Left renal pelvis (tissue), 4 donors: ENCODE data around the gene SPESP1. TPM values are rescaled to one million over a fixed set of nuclear protein-coding genes. Genes with fewer than 3 reads are reported as not detected.
A peak's percentile ranks its signal among the peaks of the same experiment; 100 is the strongest.

ENCODE experiments used
- DNase-seq, 4 donors: peaks; one replicate each; pipeline ENCODE4 v3.0.0-alpha.2; 2013; ENCODE audit warnings: low read depth in 4 of 4, low spot score in 3 of 4
- polyA plus RNA-seq, 4 donors: library from polyadenylated mRNA; unstranded; fragments of 120-200 nt; gene quantifications; one replicate each; pipeline ENCODE4 v1.2.1, GENCODE V29; 2013; ENCODE audit not compliant: insufficient read length in 4 of 4

SPESP1 gene
- 1 to 10 TPM; 5.6 to 7.7 (median 7.1) TPM for polyA plus RNA-seq

DNA sequence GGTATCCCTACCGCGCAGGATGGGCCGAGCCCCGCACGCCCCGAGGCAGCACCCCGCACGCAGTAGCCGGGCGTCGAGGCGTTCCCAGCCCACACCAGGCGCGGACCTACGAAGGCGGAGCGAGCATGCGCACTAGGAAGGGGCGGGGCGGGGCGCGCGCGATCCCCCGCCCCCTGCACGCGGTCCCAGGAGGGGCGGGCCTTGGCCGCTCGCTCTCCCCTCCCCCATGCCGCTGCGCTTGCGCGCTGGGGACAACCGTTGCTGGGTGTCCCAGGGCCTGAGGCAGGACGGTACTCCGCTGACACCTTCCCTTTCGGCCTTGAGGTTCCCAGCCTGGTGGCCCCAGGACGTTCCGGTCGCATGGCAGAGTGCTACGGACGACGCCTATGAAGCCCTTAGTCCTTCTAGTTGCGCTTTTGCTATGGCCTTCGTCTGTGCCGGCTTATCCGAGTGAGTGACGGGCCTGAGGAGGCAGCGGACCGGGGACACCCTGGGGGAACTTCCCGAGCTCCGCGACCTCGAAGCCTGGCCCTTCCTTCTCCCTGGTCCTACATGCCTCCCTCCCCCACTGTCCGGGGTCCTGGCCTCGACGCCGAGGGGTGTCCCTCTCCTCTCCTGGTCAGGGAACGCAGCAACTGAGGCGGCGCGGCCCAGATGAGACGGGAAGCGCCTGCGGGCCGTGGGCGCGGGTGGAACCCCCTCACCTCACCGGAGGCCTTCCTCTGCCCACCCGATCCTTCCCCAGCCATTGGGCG lies at the start of gene SPESP1:
Gene SPESP1, plus strand, starts transcription at position 258 of the 755 bp plus-strand sequence. Its CDS starts 129 bp downstream, at position 387.
- peak; percentile 41 to 48 (median 46) for DNase-seq

GRCh38 chr15:68885070-68885469 lies 45.3 kb upstream of the SPESP1 start:
- DNase-seq = no peak

DNA sequence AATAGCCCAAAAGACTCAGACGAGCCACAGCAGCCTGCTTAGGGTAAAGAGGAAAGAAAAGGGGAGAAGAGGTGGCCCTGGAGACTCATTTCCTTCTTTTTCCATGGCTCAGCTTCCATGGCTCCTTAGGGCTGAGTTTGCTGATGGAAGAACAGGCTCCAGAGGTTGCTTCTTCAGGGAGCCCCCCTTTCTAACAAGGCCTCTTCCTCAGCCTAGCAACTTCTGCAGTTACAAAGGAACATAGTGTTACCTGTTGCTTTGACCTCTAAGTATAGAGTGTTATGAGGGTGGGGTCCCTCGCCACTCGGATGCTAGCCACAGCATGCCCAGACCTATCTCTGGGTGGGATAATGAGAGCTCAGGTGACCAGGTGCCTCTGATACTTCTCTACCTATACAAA lies 43.2 kb upstream of the SPESP1 start:
- no peak for DNase-seq

- DNase-seq = no peak
Measured at GRCh38 chr15:68887819-68888218, 42.5 kb upstream of the SPESP1 start.

- no peak for DNase-seq
Measured at GRCh38 chr15:68888419-68888818, 41.9 kb upstream of the SPESP1 start.

GRCh38 chr15:68894208-68894607 lies 36.1 kb upstream of the SPESP1 start:
- no peak for DNase-seq

GRCh38 chr15:68896178-68896577 lies 34.1 kb upstream of the SPESP1 start:
- DNase-seq = no peak

GRCh38 chr15:68897016-68897415 lies 33.3 kb upstream of the SPESP1 start:
- DNase-seq = no peak

DNA sequence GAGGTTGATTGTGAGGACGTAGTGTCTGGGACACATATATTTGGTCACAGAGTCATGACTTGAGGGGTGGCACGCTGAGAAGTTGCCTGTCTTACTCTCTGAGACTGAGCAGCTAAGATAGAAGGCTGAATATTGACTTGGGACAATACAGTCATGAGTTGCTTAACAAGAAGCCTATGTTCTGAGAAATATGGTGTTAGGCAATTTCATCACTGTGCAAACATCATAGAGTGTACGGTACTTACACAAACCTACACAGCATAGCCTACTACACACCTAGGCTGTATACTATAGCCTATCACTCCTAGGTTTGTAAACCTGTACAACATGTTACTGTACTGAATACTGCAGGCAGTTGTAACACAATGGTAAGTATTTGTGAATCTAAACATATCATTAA lies 30.3 kb upstream of the SPESP1 start:
- no peak for DNase-seq

DNA sequence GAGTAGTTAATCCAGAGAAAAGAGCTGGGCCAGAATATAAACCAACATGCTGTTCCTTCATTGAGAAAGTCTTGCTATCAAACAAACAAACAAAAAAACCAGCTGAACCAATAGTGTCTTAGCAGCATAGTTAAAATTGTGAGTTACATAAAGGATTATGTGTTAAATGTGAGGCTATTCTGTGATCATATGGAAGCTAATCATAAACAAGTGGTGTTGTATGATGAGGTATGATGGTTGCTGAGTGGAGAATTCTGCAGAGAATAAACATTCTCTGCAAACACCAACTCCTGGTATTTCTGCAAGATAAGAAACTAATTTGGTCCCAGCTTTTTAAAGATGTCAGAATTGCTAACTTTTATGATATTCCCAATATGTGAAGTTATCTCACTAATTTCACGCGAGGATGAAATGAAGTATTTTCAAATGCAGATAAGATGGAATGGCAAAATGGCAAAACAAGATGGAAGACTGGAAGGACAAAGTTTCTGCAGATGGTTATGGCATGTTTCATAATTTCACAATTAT lies 22.9 kb upstream of the SPESP1 start:
- DNase-seq = no peak

GRCh38 chr15:68909601-68910100 lies 20.7 kb upstream of the SPESP1 start:
- DNase-seq = no peak

GRCh38 chr15:68910341-68910740 lies 20.0 kb upstream of the SPESP1 start:
- DNase-seq = no peak

- DNase-seq = no peak
Measured at GRCh38 chr15:68910816-68911215, 19.5 kb upstream of the SPESP1 start.

DNA sequence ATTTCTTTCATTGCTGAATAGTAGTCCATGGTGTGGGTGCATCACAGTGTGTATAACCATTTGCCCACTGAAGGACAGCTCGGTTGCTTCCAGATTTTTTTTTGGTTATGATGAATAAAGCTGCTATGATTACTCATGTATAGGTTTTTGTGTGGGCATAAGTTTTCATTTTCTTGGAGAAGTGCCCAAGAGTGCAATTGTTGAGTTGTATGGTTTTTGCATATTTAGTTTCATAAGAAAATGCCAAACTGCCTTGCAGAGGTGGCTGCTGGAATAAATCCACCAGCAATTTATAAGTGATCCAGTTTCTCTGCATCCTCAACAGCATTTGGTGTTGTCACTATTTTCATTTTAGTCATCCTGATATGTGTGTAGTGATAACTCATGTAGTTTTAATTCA lies 8.4 kb upstream of the SPESP1 start:
- no peak for DNase-seq

DNA sequence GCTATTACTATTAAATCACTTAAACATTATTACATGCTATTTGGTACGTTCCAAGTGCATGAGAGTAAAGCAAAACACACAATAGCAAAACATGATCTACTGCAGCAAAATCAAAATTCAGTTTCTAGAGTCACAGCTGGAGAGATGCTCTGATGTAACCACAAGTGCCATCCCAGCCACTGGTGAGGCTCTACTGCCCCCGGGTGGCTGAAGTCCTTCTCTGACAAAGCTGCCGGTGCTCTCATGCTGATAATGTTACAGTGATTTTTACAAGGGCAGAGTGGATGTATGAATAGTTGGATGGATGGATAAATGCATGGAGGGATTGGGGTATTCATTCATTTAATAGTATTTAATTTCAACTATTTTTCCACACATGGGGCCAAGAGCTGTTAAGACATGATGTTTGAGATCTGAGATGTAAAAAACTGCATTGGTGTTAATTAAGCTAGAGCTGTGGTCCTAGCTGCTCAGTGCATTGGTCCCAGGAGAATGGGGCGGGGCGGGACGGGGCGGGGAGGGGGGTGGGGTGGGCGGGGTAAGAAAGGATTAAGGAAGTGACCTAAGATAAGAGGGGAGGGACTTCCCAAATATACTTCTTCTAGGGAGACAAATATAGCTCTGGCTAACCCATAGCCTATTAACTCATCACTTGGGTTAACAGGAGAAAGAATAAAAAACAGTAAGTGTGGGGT lies 5.3 kb upstream of the SPESP1 start:
- peak; percentile 22 to 53 (median 35) for DNase-seq

DNA sequence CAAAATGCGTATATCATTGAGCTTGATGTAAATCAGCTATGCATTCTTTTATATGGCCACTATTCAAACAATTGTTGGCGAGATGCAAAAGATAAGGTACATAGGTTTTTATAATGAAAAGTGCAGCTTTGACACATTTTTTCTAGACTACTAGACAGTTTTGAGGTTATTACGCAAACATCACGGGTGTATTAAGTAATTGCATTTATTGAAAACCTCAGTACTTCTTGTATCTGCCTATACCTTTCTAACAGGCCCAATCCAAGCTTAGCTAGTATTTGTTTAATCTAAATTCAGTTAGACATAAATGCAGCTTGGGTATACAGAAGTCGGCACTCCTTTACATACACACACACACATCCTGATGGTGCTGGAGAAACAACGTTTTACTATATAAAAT lies 2.7 kb downstream of the SPESP1 start:
- no peak for DNase-seq

DNA sequence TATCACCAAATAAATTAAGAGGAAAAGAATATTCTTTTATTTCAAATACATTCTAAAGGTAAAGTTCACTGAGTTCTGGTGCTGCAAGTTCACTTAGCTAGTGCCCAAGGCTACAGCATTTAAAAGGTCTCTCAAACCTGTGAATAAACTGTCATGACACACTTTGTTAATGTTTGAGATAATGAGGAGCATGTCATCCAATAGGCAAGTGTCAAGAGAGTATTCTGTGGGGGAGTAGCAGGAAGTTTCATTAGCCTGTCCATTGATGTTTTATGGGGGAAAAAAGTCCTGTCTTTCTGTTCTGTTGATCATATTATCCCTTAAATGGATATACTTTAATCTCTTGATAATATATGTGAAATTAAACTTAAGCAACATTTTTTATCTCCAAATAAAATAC lies 4.0 kb downstream of the SPESP1 start:
- DNase-seq = no peak

GRCh38 chr15:68935400-68935937 lies 5.1 kb downstream of the SPESP1 start:
- no peak for DNase-seq

DNA sequence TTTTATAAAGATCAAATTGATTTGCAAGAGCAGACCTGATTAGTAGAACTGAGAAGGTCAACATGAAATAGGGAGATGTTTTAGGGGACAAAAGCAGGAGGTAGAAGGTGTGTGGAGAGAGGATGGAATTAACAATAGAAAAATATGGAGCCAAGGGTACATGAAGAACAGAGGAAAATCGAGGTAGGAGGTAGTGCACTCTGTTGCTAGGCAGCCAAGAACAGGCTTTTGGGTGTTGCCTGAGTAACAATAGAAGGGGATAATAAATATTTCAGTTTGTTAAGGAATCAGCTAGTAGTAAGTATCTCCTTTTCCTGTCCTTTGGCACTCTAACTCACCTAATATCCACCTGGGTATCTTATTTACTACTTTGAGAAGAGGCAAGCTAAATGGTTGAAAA lies 9.2 kb downstream of the SPESP1 start:
- DNase-seq = no peak

DNA sequence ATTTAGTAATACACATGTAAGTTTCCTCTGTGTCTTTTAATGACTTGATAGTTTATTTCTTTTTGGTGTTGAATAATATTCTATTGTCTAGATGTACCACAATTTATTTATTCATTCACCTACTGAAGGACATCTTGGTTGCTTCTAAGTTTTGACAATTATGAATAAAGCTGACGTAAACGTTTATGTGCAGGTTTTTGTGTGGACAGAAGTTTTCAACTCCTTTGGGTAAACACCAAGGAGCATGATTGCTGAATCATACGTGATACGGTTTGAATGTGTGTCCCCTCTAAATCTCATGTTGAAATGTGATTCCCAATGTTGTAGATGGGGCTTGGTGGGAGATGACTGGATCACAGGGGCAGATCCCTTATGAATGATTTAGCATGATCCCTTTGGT lies 21.5 kb downstream of the SPESP1 start:
- no peak for DNase-seq

- no peak for DNase-seq
Measured at GRCh38 chr15:68957696-68958095, 27.4 kb downstream of the SPESP1 start.
